GM19468 (cell line): ENCODE measurements around the gene TBX6.
"Not testable (repeated sequence)": the region's sequence is repeated elsewhere in the genome, so short reads cannot be mapped to it uniquely, and the experiment has no call there.

Experiments
- ATAC-seq: cut with Tn5 transposase; IDR thresholded peaks from one replicate; pipeline ENCODE4 v1.9.1; 2021; ENCODE audit warnings: mild to moderate bottlenecking, moderate library complexity, moderate number of reproducible peaks; ENCODE audit not compliant: unreplicated experiment; ENCODE audit errors: extremely low read depth

The TBX6 gene

DNA sequence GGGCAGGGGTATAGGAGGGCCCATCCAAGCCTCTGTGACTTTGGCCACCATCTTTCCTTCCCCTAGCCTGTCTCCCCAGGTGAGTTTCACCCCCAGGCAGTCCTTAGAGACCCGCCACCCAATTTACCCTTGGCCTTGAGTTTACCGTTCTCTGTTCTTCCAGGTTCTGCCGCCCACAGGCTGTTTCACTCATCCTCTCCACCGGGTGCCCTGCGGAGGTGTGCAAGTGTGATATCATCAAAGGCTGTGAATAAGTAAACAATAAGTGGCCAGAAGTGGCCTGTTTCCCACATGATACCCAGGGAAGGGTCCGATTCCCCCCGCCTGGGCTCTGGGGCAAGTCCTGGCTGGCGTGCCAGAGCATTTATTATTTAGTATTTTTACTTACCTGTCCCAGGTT is 45.5 kb downstream of the TBX6 start:
- no peak for ATAC-seq

DNA sequence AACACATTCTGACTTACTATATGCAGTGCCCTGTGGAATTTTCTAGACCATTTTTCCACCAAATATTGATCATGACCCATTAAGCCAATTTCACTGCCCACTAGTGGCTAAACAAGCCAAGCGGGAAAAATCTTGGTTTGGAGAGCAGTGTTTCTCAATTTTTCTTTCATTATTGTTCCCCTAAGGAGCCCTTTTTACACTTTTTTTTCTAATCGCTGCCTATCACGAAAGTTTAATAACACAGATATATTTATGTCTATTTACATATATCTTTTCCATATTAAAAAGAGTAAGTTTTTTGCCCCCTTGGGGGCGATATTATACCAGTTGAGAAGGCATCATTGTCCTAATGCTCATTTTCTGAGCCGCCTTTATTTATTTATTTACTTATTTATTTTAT is 49.9 kb downstream of the TBX6 start:
- no peak for ATAC-seq

DNA sequence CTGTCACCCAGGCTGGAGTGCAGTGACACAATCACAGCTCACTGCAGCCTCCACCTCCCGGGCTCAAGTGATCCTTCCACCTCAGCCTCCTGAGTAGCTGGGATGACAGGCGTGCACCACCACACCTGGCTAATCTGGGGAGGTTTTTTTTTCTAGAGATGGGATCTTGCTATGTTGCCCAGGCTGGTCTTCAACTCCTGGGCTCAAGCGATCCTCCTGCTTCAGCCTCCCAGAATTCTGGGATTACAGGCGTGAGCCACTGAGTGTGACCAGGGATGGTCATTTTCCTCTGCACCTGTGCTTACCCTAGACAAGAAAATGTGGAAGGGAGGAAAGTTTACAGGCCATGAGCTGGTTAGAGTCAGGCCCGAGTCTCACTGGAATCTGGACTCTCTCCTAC is 51.0 kb downstream of the TBX6 start:
- not testable (repeated sequence) for ATAC-seq

DNA sequence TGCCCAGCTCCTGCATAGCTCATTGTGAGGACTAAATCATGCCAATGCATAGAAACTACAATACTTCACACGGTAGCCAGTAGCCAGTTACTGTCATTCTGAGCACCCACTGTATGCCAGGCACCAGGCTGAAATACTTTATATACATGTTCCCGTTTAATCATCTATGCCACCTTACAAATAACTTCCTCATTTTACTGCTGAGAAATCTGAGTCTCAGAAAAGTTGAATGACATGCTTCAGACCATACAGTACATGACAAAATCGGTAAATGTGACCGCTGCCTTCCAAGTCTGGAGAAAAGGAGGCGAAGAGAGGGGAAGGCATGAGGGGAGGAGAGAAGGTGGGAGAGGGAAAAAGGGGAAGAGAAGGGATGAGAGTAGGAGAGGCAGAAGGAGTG is 51.5 kb downstream of the TBX6 start:
- ATAC-seq = no peak
